H1 (cell line): ENCODE data around the gene SMIM17. TPM values are rescaled to one million over a fixed set of nuclear protein-coding genes. Genes with fewer than 3 reads are reported as not detected.

ENCODE experiments used
- polyA plus RNA-seq, 7 experiments: library from polyadenylated mRNA; depleted of rRNA in 3 of 7; stranded (reverse) in 5 of 7; unstranded in 2 of 7; fragments of >200 nt in 5 of 7; fragments of 200-250 nt in 2 of 7; gene quantifications; 1 replicate in 5 of 7; 2 replicates in 1 of 7; 4 replicates in 1 of 7; pipeline versions ENCODE4 v1.2.1 to v1.2.3, GENCODE V29; 2011 to 2013; ENCODE audit warnings: missing spikeins in 2 of 7, mixed read lengths in 2 of 7
- total RNA-seq: library from RNA; stranded (reverse); fragmentation: NEBNext Ultra II Directional; extraction: Animal tissue kit (Norgen Biotek cat#: 25700); gene quantifications from 2 replicates; pipeline ENCODE4 v1.2.1, GENCODE V29; 2021

The SMIM17 gene
- total and polyA plus RNA-seq, 2 of the 8 experiments (the other 6 are each of a cell fraction or from before 2014, with no cell fraction given), result 0.06 TPM; not detected in 1

Other genes with a start within 250 kb of the SMIM17 start
- gene ZNF582, start 249.6 kb upstream of the SMIM17 start, total RNA-seq, result 3.8 and 5.8 TPM in 2 replicates
- 2.4 and 3.8 TPM in 2 replicates for gene ZNF582, start 249.6 kb upstream of the SMIM17 start, polyA plus RNA-seq (2011; rRNA removed)
- 2.6 and 2.8 TPM in 2 replicates for gene ZNF583, start 238.8 kb upstream of the SMIM17 start, total RNA-seq
- gene ZNF583, start 238.8 kb upstream of the SMIM17 start, polyA plus RNA-seq (2011; rRNA removed), result 0.24 and 0.48 TPM in 2 replicates
- gene ZNF667, start 165.8 kb upstream of the SMIM17 start, total RNA-seq, result 9.3 and 10.7 TPM in 2 replicates
- 3.1 and 4.4 TPM in 2 replicates for gene ZNF667, start 165.8 kb upstream of the SMIM17 start, polyA plus RNA-seq (2011; rRNA removed)
- gene ZNF471, start 135.3 kb upstream of the SMIM17 start, total RNA-seq, result 0.42 and 0.74 TPM in 2 replicates
- 0.46 and 0.73 TPM in 2 replicates for gene ZNF471, start 135.3 kb upstream of the SMIM17 start, polyA plus RNA-seq (2011; rRNA removed)
- gene ZFP28, start 104.2 kb upstream of the SMIM17 start, total RNA-seq, result 4.5 and 5.2 TPM in 2 replicates
- gene ZFP28, start 104.2 kb upstream of the SMIM17 start, polyA plus RNA-seq (2011; rRNA removed), result 1.3 and 1.6 TPM in 2 replicates
- gene ZNF470, start 75.7 kb upstream of the SMIM17 start, total RNA-seq, result 6.8 and 8.8 TPM in 2 replicates
- gene ZNF470, start 75.7 kb upstream of the SMIM17 start, polyA plus RNA-seq (2011; rRNA removed), result 1.9 and 2.0 TPM in 2 replicates
- 8.1 and 8.2 TPM in 2 replicates for gene ZNF71, start 47.9 kb upstream of the SMIM17 start, total RNA-seq
- 12.4 and 13.4 TPM in 2 replicates for gene ZNF71, start 47.9 kb upstream of the SMIM17 start, polyA plus RNA-seq (2011; rRNA removed)
- gene ZNF835, start 28.6 kb downstream of the SMIM17 start, total RNA-seq, result 1.8 and 2.2 TPM in 2 replicates
- gene ZNF835, start 28.6 kb downstream of the SMIM17 start, polyA plus RNA-seq (2011; rRNA removed), result 0.02 and 0.05 TPM in 2 replicates
- not detected in 2 replicates for gene PEG3, start 197.6 kb downstream of the SMIM17 start, total RNA-seq
- not detected in 2 replicates for gene PEG3, start 197.6 kb downstream of the SMIM17 start, polyA plus RNA-seq (2011; rRNA removed)
- not detected in 2 replicates for gene ZIM2, start 197.6 kb downstream of the SMIM17 start, total RNA-seq
- gene ZIM2, start 197.6 kb downstream of the SMIM17 start, polyA plus RNA-seq (2011; rRNA removed), result not detected in 2 replicates